GM19397 (cell line): ENCODE measurements around the gene TLK1.

Experiments
- ATAC-seq: cut with Tn5 transposase; IDR thresholded peaks from one replicate; pipeline ENCODE4 v1.9.1; 2021; ENCODE audit warnings: mild to moderate bottlenecking, moderate library complexity; ENCODE audit not compliant: unreplicated experiment

The TLK1 gene

DNA sequence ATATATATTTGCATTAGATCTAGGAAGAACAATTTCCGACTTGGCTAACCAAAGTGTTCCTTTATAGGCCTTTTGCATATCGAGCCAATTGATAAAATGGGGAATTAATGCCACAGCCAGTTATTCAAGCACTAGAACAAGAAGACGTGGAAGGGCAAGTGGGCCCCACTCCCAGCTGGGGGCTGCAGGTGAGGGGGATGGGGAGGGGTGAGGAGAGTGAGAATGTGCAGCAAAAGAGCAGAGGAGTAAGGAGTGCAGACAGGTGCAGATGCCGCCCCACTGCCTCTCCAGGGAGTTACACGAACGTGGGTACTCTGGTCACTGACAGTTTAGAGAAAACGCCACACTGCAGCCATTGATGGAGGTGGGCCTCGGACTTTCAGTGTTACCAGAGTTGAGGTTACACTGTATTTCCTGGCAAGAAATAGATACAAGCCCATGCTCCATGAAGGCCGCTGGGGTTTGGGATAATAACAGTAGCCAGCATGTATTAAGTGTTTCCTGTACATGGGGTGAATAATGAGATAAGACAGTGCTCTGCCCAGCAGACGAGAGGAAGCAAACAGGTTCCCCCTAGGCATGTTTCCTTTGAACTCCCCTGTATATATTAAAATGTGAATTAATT lies 190.7 kb downstream of the TLK1 start:
- no peak for ATAC-seq

DNA sequence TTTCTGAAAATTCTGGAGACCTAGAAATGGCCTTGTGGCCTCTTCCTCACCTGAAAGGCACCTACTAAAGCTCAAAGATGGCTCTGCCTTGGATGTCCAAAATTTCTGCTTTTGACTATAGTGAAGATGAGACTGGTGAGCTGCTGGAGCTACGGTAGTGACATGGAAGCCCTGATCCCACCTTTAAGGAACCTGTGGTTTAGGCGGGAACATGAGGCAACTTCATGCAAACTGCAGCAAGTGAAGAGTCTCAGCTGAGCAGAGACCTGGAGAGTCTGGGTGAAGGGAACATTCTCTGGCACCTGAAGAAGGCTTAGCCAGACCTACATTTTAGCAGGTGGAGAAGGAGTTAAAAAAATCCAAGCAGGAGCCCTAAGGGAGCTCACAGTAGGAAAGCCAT lies 191.7 kb downstream of the TLK1 start:
- no peak for ATAC-seq

DNA sequence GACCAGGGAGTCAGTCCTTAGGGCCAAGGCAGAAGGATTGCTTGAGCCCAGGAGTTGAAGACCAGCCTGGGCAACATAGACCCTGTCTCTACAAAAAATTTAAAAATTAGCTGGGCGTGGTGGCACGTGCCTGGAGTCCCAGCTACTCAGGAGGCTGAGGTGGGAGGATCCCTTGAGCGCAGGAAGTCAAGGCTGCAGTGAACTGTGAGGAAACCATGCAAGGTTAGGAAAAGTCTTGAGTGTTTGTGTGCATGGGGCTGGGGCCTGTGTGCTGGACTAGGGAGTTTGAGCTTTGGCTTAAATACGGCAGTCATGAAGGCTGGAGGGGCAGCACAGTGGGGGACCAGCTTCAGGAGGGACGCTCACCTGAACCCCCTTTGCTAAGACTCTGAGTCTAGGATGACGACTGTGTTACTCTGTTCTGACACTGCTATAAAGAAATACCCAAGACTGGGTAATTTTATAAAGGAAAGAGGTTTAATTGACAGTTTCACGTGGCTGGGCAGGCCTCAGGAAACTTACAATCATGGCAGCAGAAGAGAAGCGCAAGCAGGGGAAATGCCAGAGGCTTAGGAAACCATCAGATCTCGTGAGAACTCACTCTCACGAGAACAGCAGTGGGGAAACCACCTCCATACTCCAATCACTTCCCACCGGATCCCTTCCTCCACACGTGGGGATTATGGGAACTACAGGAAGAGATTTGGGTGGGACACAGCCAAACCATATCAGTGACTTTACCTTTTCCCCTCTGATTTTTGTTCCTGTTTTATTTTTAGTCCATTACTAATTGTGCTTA lies 192.3 kb downstream of the TLK1 start:
- ATAC-seq, result no peak

DNA sequence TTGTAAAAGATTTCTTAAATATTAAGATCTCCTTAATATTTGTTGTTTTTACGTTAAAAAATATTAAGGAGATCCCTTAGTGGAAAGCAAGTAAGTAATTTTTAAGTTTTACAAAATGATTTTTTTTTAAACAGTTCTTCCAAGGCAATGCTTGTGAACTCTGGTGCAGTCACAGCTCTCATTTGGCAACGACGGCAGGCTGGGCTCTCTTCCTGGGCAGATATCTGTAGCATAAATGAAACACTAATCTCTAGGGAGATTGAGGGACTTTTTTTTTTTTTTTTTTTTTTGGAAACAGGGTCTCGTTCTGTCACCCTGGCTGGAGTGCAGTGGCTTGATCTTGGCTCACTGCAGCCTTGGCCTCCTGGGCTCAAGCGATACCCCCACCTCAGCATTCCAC lies 193.1 kb downstream of the TLK1 start:
- no peak for ATAC-seq

DNA sequence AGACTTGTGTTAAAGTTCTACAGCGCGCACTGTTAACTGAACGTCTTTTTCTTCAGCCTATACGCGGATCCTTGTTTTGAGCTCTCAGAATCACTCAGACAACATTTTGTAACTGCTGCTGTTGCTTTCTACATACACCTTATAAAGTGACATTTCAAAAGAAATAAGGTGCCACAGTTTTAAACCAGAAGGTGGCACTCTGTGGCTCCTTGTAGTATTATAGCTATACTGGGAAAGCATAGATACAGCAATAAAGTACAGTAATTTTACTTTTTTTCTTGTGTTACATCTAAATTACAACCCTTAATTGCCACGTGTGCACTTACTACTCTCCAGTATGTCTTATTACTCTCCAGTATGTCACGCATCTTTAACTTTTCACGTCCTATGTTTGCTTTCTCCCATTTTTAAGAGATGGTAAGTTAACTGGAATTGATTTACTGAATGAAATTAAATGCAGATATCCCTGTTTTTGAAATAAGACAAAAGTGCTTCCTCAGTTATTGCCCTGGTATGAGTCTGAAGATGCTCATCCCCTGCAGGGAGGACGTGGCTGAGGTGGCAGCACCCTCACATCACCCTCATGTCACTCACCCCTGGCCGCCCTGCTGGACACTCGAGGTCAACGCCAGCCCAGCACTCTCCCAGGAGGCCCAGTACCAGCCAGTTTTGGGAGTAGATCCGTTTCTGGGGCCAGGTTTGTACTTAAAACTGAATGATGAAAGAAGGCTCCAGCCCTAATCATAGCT lies 193.9 kb downstream of the TLK1 start:
- ATAC-seq, result no peak

DNA sequence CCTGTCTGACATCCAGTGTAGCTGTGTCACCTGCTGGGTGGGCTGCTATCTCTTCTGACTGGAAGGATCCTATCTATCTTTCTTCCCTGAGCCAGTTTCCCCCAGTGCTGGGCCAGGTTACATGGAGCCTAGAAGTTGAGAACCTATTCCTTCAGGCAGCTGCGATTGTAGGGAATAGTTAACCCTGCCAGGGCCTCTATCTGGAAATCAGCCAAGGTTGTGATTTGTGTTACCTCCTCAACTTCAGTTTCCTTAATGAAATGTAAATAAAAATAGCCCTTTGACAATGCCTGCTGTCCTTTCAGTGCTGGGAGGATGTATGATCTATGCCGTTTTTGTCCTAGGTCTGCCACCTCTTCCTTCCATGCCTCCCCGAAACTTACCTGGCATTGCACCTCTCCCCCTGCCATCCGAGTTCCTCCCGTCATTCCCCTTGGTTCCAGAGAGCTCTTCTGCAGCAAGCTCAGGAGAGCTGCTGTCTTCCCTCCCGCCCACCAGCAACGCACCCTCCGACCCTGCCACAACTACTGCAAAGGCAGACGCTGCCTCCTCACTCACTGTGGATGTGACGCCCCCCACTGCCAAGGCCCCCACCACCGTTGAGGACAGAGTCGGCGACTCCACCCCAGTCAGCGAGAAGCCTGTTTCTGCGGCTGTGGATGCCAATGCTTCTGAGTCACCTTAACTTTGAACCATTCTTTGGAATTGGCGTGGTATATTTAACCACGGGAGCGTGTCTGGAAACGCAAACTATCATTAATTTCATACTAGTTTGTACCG lies 195.1 kb downstream of the TLK1 start:
- no peak for ATAC-seq

DNA sequence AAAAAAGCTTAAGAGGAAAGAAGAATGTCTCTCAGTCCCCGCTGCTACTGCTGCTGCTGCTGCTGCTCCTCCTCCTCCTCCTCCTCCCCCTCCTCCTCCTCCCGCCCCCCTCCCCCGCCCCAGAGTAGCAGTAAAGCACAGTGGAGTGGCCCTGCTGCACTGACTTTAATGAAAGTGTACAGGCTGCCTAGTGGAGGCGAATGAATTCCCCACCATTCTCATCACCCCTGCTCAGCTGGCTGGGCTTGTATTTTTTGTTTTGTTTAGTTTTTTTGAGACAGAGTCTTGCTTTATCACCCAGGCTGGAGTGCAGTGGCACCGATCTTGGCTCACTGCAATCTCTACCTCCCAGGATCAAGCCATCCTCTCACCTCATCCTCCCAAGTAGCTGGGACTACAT lies 197.3 kb downstream of the TLK1 start:
- ATAC-seq, result no peak

DNA sequence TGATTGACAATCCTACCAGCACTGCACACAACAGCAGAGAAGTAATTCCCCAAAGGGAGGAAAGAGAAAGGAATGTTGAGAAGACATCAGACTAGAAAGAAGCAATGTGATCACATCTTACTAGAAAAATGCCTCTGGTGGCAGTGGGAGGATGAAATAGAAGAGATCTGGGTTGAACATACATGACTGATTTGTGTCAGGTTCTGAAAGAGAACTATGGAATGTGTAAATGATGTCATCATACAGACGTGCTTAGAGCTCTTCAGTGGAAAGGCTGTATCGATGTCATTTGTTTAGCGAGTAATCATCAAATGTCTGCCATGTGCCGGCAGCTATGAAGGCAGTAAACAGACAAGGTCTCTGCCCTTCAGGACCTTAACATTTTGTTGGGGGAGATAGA lies 206.8 kb downstream of the TLK1 start:
- ATAC-seq, result no peak

DNA sequence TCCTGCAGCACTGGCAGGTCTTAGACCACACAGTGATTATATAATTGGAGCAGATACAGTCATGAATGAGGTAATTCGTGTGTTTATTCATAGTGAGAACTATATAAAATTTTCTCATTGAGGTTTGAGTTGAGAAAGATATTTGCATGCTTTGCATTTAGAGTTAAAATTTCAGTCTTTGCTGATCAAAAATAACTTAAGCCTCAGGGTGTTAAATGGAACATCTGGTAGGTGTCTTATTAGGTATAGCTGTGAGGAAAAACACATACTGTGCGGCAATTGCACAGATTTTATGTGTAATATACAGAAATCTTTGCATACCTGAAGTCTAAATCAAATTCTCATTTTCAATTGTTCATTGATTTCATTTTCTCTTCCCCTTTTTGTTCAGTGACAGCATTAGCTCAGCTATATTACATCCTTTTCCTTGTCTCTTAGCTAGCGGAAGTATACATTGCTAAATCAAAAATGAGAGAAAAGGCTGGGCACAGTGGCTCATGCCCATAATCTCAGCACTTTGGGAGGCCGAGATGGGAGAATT lies 210.4 kb downstream of the TLK1 start:
- peak; percentile 76 for ATAC-seq

DNA sequence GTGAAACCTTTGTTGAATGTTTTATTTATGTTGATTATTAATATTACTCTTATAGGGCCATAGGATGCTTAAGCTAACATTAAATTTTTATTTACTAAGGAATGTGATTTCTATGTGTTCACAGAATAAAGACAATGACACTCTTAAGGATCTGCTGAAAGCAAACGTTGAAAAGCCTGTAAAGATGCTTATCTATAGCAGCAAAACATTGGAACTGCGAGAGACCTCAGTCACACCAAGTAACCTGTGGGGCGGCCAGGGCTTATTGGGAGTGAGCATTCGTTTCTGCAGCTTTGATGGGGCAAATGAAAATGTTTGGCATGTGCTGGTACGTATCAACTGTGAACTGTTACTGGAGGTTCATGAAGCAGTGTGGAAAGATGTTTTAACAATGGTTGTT lies 211.3 kb downstream of the TLK1 start:
- no peak for ATAC-seq

DNA sequence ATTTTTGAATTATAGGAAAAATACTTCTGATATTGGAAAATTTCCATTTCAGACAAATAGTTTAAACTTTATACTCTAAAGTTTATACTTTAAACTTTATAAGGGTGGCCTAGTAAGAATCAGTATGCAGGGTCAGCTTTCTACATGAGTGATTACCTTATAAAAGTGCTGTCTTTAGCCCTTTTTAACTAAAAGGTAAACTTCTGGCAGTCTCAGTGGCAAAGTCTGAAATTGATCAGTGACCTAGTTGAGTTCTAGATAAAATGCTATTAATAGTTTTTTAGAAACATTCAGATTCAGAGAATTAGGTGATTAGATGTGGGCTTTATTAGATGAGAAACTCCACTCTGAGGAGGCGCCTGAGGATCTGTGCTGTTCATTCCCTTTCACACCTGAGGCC lies 216.1 kb downstream of the TLK1 start:
- no peak for ATAC-seq

DNA sequence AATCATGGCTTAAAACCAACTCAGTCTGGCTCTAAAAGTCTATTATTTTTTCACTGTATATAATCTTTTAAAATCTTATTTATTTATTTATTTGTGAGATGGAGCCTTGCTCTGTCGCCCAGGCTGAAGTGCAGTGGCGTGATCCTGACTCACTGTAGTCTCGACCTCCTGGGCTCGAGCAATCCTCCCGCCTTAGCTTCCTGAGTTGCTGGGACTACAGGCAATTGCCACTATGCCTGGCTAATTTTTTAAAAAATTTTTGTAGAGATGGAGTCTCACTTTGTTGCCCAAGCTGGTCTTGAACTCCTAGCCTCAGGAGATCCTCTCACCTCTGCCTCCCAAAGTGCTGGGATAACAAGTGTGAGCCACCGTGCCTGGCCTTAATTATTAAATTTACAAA lies 217.1 kb downstream of the TLK1 start:
- no peak for ATAC-seq

DNA sequence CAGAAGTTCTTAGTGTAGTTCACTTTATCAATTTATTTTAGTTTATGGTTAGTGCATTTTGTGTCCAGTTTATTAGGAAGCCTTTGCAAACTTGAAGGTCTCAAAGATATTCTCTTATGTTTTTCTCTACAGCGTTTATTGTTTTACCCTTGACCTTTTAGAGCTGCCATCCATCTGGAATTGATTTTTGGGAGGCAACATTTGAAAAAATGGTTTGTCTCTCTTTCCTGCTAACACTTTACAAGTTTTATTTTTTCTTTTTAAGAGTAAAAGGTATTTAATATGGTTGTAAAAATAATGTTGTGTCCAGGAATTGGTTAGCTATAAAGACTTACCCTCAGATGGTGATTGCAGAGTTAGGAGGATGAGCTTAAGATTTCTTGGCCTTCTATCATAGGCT lies 217.7 kb downstream of the TLK1 start:
- no peak for ATAC-seq

DNA sequence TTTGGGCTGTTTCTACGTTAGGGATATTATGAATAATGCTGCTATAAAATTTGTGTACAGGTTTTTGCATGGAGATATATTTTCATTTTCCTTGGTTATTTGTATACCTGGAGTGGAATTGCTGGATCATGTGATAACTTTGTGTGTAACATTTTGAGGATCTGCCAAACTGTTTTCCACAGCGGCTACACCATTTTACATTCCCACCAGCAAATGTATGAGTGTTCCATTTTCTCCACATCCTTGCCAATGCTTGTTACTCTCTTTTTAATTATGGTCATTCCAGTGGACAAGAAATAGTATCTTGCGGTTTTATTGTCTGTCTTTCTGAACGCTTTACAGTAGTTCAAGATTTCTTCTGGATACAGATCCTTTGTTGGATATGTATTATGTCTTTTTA lies 218.1 kb downstream of the TLK1 start:
- no peak for ATAC-seq
